Prostate gland (tissue), 2 donors: ENCODE measurements around the gene NRTN.

ENCODE experiments used
- POLR2A ChIP-seq: fragments of 450-650 bp; IDR thresholded peaks from one replicate; pipeline ENCODE4 v1.6.1; 2016; ENCODE audit warnings: antibody characterized with exemption, mild to moderate bottlenecking
- POLR2AphosphoS5 ChIP-seq: sonication (generic); formaldehyde crosslinking; IDR thresholded peaks from one replicate; pipeline ENCODE4 v1.6.1; 2017; ENCODE audit warnings: antibody characterized with exemption
- TF ChIP-seq, protein P1 (sequence below), 4 experiments: fragments of 200-600 bp in 2 of 4; fragments of 450-650 bp in 2 of 4; sonication (generic) in 2 of 4; IDR thresholded peaks; 1 replicate in 3 of 4; 2 replicates in 1 of 4; pipeline ENCODE4 v1.5.1; 2016 to 2019; ENCODE audit warnings: antibody characterized with exemption in 4 of 4, mild to moderate bottlenecking in 2 of 4, moderate library complexity in 2 of 4

DNA sequence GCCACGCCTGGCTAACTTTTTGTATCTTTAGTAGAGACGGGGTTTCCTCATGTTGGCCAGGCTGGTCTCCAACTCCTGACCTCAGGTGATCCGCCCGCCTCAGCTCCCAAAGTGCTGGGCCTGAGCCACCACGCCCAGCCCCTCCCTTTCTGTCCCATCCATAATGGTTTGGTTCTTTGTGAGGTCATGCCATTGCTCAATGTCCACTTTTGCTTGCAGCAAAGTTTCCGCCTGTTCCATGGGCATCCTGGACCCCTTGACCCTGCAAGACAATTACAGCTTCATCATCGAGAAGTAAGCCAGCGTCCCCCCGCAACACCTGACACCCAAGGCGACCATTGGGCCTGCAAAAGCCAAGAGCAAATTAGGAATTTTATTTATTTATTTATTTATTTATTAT is 36.9 kb upstream of the NRTN start:
- TF ChIP-seq, protein P1, sequence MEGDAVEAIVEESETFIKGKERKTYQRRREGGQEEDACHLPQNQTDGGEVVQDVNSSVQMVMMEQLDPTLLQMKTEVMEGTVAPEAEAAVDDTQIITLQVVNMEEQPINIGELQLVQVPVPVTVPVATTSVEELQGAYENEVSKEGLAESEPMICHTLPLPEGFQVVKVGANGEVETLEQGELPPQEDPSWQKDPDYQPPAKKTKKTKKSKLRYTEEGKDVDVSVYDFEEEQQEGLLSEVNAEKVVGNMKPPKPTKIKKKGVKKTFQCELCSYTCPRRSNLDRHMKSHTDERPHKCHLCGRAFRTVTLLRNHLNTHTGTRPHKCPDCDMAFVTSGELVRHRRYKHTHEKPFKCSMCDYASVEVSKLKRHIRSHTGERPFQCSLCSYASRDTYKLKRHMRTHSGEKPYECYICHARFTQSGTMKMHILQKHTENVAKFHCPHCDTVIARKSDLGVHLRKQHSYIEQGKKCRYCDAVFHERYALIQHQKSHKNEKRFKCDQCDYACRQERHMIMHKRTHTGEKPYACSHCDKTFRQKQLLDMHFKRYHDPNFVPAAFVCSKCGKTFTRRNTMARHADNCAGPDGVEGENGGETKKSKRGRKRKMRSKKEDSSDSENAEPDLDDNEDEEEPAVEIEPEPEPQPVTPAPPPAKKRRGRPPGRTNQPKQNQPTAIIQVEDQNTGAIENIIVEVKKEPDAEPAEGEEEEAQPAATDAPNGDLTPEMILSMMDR (IDR thresholded peaks at IDR 0.05) = no peak
- TF ChIP-seq POLR2A (no peak), POLR2AphosphoS5 (no peak)
